NCI-H146 treated with DMSO at 0.1 percent for 48 hours (cell line): ENCODE results near the gene C4orf50.

ENCODE experiments used
- DNase-seq: peaks from one replicate; lab custom pipeline; 2025; ENCODE audit not compliant: unreplicated experiment; lab: John Stamatoyannopoulos, UW

The C4orf50 gene

GRCh38 chr4:6044276-6044675 lies 26.0 kb upstream of the C4orf50 start:
- DNase-seq: no peak

GRCh38 chr4:6043843-6044242 lies 25.6 kb upstream of the C4orf50 start:
- no peak for DNase-seq

- no peak for DNase-seq
Observed at GRCh38 chr4:6043188-6043587, 25.0 kb upstream of the C4orf50 start.

- DNase-seq: no peak
Observed at GRCh38 chr4:6042293-6043063, 24.2 kb upstream of the C4orf50 start.

- DNase-seq: no peak
Observed at GRCh38 chr4:6041800-6042199, 23.6 kb upstream of the C4orf50 start.

GRCh38 chr4:6038711-6039110 lies 20.5 kb upstream of the C4orf50 start:
- DNase-seq: no peak

- DNase-seq: no peak
Observed at GRCh38 chr4:6035786-6036185, 17.6 kb upstream of the C4orf50 start.

GRCh38 chr4:6033381-6033780 lies 15.2 kb upstream of the C4orf50 start:
- DNase-seq: no peak

- no peak for DNase-seq
Observed at GRCh38 chr4:6032249-6033244, 14.3 kb upstream of the C4orf50 start.

GRCh38 chr4:6031846-6032245 lies 13.6 kb upstream of the C4orf50 start:
- DNase-seq: no peak

GRCh38 chr4:6030679-6031078 lies 12.4 kb upstream of the C4orf50 start:
- DNase-seq: no peak

- no peak for DNase-seq
Observed at GRCh38 chr4:6029254-6029653, 11.0 kb upstream of the C4orf50 start.

GRCh38 chr4:6028168-6028567 lies 9.9 kb upstream of the C4orf50 start:
- DNase-seq: no peak

GRCh38 chr4:6027392-6027791 lies 9.2 kb upstream of the C4orf50 start:
- DNase-seq: no peak

- DNase-seq: no peak
Observed at GRCh38 chr4:6024313-6024960, 6.2 kb upstream of the C4orf50 start.

GRCh38 chr4:6023731-6024130 lies 5.5 kb upstream of the C4orf50 start:
- no peak for DNase-seq

- DNase-seq: no peak
Observed at GRCh38 chr4:6022607-6023288, 4.5 kb upstream of the C4orf50 start.

GRCh38 chr4:6021831-6022606 lies 3.8 kb upstream of the C4orf50 start:
- no peak for DNase-seq

GRCh38 chr4:6020613-6021012 lies 2.4 kb upstream of the C4orf50 start:
- DNase-seq: no peak
